Neural cell (in vitro differentiated cells): ENCODE data around the gene ANKRD55. TPM values are rescaled to one million over a fixed set of nuclear protein-coding genes. Genes with fewer than 3 reads are reported as not detected.
"Not testable (repeated sequence)": the region's sequence is repeated elsewhere in the genome, so short reads cannot be mapped to it uniquely, and the experiment has no call there.

Experiments
- H2AFZ ChIP-seq: fragments of 200-600, 300-800 bp; sonication (generic), shearing (Covaris generic); 2 replicates; pipeline ENCODE4 v1.6.0; 2014; ENCODE audit warnings: low read depth, mild to moderate bottlenecking, antibody characterized with exemption, low read length, moderate library complexity
- H3F3A ChIP-seq: fragments of 200-600 bp; shearing (Covaris generic); 2 replicates; pipeline ENCODE4 v1.6.1; 2016; ENCODE audit warnings: mild to moderate bottlenecking, moderate library complexity, mixed read lengths, antibody characterized with exemption, low read length; ENCODE audit not compliant: insufficient read depth, poor library complexity, severe bottlenecking
- H3K27ac ChIP-seq: fragments of 200-600, 300-800 bp; sonication (generic), shearing (Covaris generic); 2 replicates; pipeline ENCODE4 v1.5.1; 2014; ENCODE audit warnings: mild to moderate bottlenecking, low read length, moderate library complexity
- H3K27me3 ChIP-seq: fragments of 300-800, 200-600 bp; sonication (generic), shearing (Covaris generic); 2 replicates; pipeline ENCODE4 v1.6.0; 2014; ENCODE audit warnings: mild to moderate bottlenecking, low read depth, low read length, moderate library complexity; ENCODE audit not compliant: insufficient read depth
- H3K36me3 ChIP-seq: fragments of 300-800, 200-600 bp; sonication (generic), shearing (Covaris generic); 2 replicates; pipeline ENCODE4 v1.5.1; 2014; ENCODE audit warnings: mild to moderate bottlenecking, antibody characterized with exemption, low read length, moderate library complexity; ENCODE audit not compliant: insufficient read depth
- H3K4me2 ChIP-seq: fragments of 300-800, 200-600 bp; sonication (generic), shearing (Covaris generic); 2 replicates; pipeline ENCODE4 v1.6.0; 2014; ENCODE audit warnings: mild to moderate bottlenecking, low read length
- H3K4me3 ChIP-seq: fragments of 300-800, 200-600 bp; sonication (generic), shearing (Covaris generic); 2 replicates; pipeline ENCODE4 v1.5.1; 2014; ENCODE audit warnings: mild to moderate bottlenecking, low read length, moderate library complexity
- H3K79me2 ChIP-seq: fragments of 200-600 bp; shearing (Covaris generic); replicated peaks from 2 replicates; pipeline ENCODE4 v1.6.0; 2014; ENCODE audit warnings: mild to moderate bottlenecking, low read length, moderate library complexity; ENCODE audit not compliant: insufficient read depth
- H3K9ac ChIP-seq: fragments of 300-800, 200-600 bp; sonication (generic), shearing (Covaris generic); 2 replicates; pipeline ENCODE4 v1.6.1; 2016; ENCODE audit warnings: mild to moderate bottlenecking, low read length, mixed read lengths
- H3K9me2 ChIP-seq: fragments of 200-600 bp; shearing (Covaris generic); 2 replicates; pipeline ENCODE4 v1.6.1; 2016; ENCODE audit warnings: mild to moderate bottlenecking, low read length, mixed read lengths; ENCODE audit not compliant: insufficient read depth
- H3K9me3 ChIP-seq: fragments of 200-600, 300-800 bp; sonication (generic), shearing (Covaris generic); 2 replicates; pipeline ENCODE4 v1.6.1; 2016; ENCODE audit warnings: mild to moderate bottlenecking, mixed run types, low read length, moderate library complexity, mixed read lengths
- H4K20me1 ChIP-seq: fragments of 200-600 bp; shearing (Covaris generic); 2 replicates; pipeline ENCODE4 v1.6.1; 2016; ENCODE audit warnings: mild to moderate bottlenecking, mixed run types; ENCODE audit not compliant: insufficient read depth
- EP300 ChIP-seq: fragments of 450-650 bp; conservative IDR thresholded peaks from 2 replicates; pipeline ENCODE4 v1.6.1; 2014; ENCODE audit warnings: antibody characterized with exemption, mild to moderate bottlenecking, moderate library complexity; ENCODE audit not compliant: poor library complexity, severe bottlenecking
- EZH2 ChIP-seq: fragments of 200-600, 300-800 bp; shearing (Covaris generic), sonication (generic); IDR thresholded peaks from 2 replicates; pipeline ENCODE4 v1.6.1; 2014; ENCODE audit warnings: antibody characterized with exemption, low read length, borderline replicate concordance, mild to moderate bottlenecking; ENCODE audit not compliant: insufficient read depth, poor library complexity, severe bottlenecking
- MXI1 ChIP-seq: fragments of 450-650 bp; conservative IDR thresholded peaks from 2 replicates; pipeline ENCODE4 v1.6.1; 2014; ENCODE audit warnings: antibody characterized with exemption, mild to moderate bottlenecking; ENCODE audit not compliant: poor library complexity, severe bottlenecking
- POLR2AphosphoS5 ChIP-seq: IDR thresholded peaks from 2 replicates; pipeline ENCODE4 v1.6.1; 2012
- RAD21 ChIP-seq: fragments of 450-650 bp; conservative IDR thresholded peaks from 2 replicates; pipeline ENCODE4 v1.6.1; 2014; ENCODE audit warnings: antibody characterized with exemption, mild to moderate bottlenecking, moderate library complexity
- SMC3 ChIP-seq: fragments of 450-650 bp; conservative IDR thresholded peaks from 2 replicates; pipeline ENCODE4 v1.6.1; 2014; ENCODE audit warnings: antibody characterized with exemption, mild to moderate bottlenecking, moderate library complexity; ENCODE audit not compliant: poor library complexity
- TAF1 ChIP-seq: IDR thresholded peaks from 2 replicates; pipeline ENCODE4 v1.6.1; 2012; ENCODE audit warnings: low read depth
- polyA plus RNA-seq: library from polyadenylated mRNA; depleted of rRNA; stranded (reverse); fragments of >200 nt; gene quantifications from 2 replicates; pipeline ENCODE4 v1.2.3, GENCODE V29; 2014
- TF ChIP-seq, protein P1 (sequence below): IDR thresholded peaks from 2 replicates; pipeline ENCODE4 v1.6.1; 2012; ENCODE audit warnings: borderline replicate concordance
- TF ChIP-seq, protein P2 (sequence below): fragments of 450-650 bp; IDR thresholded peaks from 2 replicates; pipeline ENCODE4 v1.5.1; 2014; ENCODE audit warnings: antibody characterized with exemption, mild to moderate bottlenecking, moderate library complexity; ENCODE audit not compliant: poor library complexity, severe bottlenecking

The ANKRD55 gene
- polyA plus RNA-seq, 1 donor from 2014 or later = 49.8 TPM

DNA sequence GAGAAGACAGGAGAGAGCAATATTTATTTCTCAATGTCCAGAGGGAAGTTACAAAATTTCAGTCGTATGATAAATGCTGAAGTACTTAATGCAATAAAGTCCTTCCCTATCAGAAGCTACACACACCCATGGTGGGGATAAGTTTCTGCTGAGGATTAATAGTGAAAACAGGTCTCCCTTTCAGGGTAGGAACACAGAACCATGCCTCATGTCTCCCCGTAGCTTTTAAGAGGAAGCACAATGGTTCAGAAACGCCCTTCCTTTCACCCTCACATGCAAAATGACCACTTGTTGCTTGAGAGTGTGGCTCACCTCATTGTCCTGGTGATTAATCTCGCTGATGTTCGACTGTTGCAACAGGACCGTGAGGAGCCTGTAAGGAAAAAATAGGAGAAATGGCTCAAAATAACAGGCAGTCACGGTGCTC lies 73.6 kb downstream of the ANKRD55 start:
- H3K4me2 ChIP-seq = no peak overlapping the region
- H3K27ac ChIP-seq = no peak overlapping the region
- no peak overlapping the region for H2AFZ ChIP-seq

DNA sequence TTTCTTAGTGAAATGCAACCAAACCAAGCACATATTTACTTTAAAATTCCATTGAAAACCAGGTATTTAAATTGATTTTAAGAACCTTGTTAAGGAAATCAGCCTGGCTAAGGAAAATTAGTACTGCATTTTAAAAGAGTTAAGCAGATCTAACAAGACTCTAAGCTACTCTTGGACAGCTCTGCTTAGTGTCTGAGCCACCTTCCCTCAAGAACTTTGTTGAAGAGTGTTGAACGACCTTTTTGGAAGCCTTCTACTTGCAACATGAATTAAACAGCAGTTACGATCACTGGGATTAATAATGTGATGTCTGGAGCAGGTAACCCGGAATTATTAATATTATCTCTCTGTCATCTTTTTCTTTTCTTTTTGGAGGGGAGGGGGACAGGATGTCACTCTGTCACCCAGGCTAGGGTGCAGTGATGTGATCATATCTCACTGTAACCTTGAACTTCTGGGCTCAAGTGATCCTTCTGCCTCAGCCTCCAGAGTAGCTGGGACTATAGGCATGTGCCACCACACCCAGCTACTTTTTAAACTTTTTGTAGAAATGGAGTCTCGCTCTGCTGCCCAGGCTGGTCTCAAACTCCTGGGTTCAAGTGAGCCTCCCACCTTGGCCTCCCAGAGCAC lies 74.7 kb downstream of the ANKRD55 start:
- H3K79me2 ChIP-seq = no peaks in the 10 kb centered on the region
- H3K9ac ChIP-seq = no peak overlapping the region
- no peaks in the 10 kb centered on the region for H4K20me1 ChIP-seq
- H3K4me3 ChIP-seq = no peak overlapping the region
- no peaks in the 10 kb centered on the region for H3K36me3 ChIP-seq
- no peaks in the 10 kb centered on the region for H3F3A ChIP-seq
- H3K9me3 ChIP-seq = no peaks in the 10 kb centered on the region
- H3K27ac ChIP-seq = no peak overlapping the region
- H3K9me2 ChIP-seq = no peaks in the 10 kb centered on the region
- no peak for TF ChIP-seq MXI1
- no peak for TF ChIP-seq SMC3
- TF ChIP-seq, protein P1, sequence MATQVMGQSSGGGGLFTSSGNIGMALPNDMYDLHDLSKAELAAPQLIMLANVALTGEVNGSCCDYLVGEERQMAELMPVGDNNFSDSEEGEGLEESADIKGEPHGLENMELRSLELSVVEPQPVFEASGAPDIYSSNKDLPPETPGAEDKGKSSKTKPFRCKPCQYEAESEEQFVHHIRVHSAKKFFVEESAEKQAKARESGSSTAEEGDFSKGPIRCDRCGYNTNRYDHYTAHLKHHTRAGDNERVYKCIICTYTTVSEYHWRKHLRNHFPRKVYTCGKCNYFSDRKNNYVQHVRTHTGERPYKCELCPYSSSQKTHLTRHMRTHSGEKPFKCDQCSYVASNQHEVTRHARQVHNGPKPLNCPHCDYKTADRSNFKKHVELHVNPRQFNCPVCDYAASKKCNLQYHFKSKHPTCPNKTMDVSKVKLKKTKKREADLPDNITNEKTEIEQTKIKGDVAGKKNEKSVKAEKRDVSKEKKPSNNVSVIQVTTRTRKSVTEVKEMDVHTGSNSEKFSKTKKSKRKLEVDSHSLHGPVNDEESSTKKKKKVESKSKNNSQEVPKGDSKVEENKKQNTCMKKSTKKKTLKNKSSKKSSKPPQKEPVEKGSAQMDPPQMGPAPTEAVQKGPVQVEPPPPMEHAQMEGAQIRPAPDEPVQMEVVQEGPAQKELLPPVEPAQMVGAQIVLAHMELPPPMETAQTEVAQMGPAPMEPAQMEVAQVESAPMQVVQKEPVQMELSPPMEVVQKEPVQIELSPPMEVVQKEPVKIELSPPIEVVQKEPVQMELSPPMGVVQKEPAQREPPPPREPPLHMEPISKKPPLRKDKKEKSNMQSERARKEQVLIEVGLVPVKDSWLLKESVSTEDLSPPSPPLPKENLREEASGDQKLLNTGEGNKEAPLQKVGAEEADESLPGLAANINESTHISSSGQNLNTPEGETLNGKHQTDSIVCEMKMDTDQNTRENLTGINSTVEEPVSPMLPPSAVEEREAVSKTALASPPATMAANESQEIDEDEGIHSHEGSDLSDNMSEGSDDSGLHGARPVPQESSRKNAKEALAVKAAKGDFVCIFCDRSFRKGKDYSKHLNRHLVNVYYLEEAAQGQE = no peak
- TF ChIP-seq TAF1 = no peak
- no peak for TF ChIP-seq EZH2
- no peaks in the 10 kb centered on the region for H3K27me3 ChIP-seq
- no peak overlapping the region for H2AFZ ChIP-seq
- no peak overlapping the region for H3K4me2 ChIP-seq

More for the DNA sequence above, 73.6 kb downstream of the ANKRD55 start:
- no peaks in the 10 kb centered on the region for H3F3A ChIP-seq
- H3K79me2 ChIP-seq = no peaks in the 10 kb centered on the region
- no peak overlapping the region for H3K4me3 ChIP-seq
- H3K36me3 ChIP-seq = no peaks in the 10 kb centered on the region
- H3K27me3 ChIP-seq = no peaks in the 10 kb centered on the region
- no peaks in the 10 kb centered on the region for H4K20me1 ChIP-seq
- H3K9ac ChIP-seq = no peak overlapping the region
- TF ChIP-seq TAF1 (no peak), EZH2 (no peak), POLR2AphosphoS5 (no peak), EP300 (no peak), MXI1 (no peak), SMC3 (no peak), RAD21 (no peak)
- TF ChIP-seq, protein P1 = no peak
- TF ChIP-seq, protein P2, sequence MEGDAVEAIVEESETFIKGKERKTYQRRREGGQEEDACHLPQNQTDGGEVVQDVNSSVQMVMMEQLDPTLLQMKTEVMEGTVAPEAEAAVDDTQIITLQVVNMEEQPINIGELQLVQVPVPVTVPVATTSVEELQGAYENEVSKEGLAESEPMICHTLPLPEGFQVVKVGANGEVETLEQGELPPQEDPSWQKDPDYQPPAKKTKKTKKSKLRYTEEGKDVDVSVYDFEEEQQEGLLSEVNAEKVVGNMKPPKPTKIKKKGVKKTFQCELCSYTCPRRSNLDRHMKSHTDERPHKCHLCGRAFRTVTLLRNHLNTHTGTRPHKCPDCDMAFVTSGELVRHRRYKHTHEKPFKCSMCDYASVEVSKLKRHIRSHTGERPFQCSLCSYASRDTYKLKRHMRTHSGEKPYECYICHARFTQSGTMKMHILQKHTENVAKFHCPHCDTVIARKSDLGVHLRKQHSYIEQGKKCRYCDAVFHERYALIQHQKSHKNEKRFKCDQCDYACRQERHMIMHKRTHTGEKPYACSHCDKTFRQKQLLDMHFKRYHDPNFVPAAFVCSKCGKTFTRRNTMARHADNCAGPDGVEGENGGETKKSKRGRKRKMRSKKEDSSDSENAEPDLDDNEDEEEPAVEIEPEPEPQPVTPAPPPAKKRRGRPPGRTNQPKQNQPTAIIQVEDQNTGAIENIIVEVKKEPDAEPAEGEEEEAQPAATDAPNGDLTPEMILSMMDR = no peak
- no peaks in the 10 kb centered on the region for H3K9me3 ChIP-seq
- no peaks in the 10 kb centered on the region for H3K9me2 ChIP-seq

DNA sequence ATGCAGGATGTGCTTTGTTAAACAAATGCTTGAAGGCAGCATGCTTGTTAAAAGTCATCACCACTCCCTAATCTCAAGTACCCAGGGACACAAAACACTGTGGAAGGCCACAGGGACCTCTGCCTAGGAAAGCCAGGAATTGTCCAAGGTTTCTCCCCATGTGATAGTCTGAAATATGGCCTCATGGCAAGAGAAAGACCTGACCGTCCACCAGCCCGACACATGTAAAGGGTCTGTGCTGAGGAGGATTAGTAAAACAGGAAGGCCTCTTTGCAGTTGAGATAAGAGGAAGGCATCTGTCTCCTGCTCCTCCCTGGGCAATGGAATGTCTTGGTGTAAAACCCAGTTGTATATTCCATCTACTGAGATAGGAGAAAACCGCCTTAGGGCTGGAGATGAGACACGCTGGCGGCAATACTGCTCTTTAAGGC lies 75.9 kb downstream of the ANKRD55 start:
- not testable (repeated sequence) for H3K9me3 ChIP-seq, H4K20me1 ChIP-seq, H3K9ac ChIP-seq, H3K4me3 ChIP-seq, H3K27ac ChIP-seq, H3K36me3 ChIP-seq, H3K27me3 ChIP-seq, H3K4me2 ChIP-seq, H3F3A ChIP-seq, H3K79me2 ChIP-seq, H3K9me2 ChIP-seq, H2AFZ ChIP-seq
